ENCODE data around the gene IGSF3. TPM values are rescaled to one million over a fixed set of nuclear protein-coding genes. Genes with fewer than 3 reads are reported as not detected.
"Not testable (repeated sequence)": the region's sequence is repeated elsewhere in the genome, so short reads cannot be mapped to it uniquely, and the experiment has no call there.

IGSF3 gene
- total RNA-seq, 1 donor from 2014 or later = 5.2 TPM

GRCh38 chr1:116642311-116643280 is 24.9 kb downstream of the IGSF3 start:
- DNase-seq (ENCODE audit: low spot score); intact Hi-C loops (cut with DNase I): not testable (repeated sequence)

GRCh38 chr1:116637583-116637982 is 29.9 kb downstream of the IGSF3 start:
- DNase-seq (ENCODE audit: low spot score); intact Hi-C loops (cut with DNase I): not testable (repeated sequence)

GRCh38 chr1:116636584-116636983 is 30.9 kb downstream of the IGSF3 start:
- intact Hi-C loops (cut with DNase I); DNase-seq (ENCODE audit: low spot score): not testable (repeated sequence)

- DNase-seq (ENCODE audit: low spot score); intact Hi-C loops (cut with DNase I): not testable (repeated sequence)
Measured at GRCh38 chr1:116634386-116634785, 33.1 kb downstream of the IGSF3 start.

GRCh38 chr1:116631996-116632925 is 35.3 kb downstream of the IGSF3 start:
- DNase-seq (ENCODE audit: low spot score); intact Hi-C loops (cut with DNase I): not testable (repeated sequence)

GRCh38 chr1:116631554-116631953 is 36.0 kb downstream of the IGSF3 start:
- DNase-seq (ENCODE audit: low spot score); intact Hi-C loops (cut with DNase I): not testable (repeated sequence)

GRCh38 chr1:116630057-116630456 is 37.5 kb downstream of the IGSF3 start:
- DNase-seq (ENCODE audit: low spot score); intact Hi-C loops (cut with DNase I): not testable (repeated sequence)

- DNase-seq (ENCODE audit: low spot score); intact Hi-C loops (cut with DNase I): not testable (repeated sequence)
Measured at GRCh38 chr1:116629441-116629840, 38.1 kb downstream of the IGSF3 start.

- no peak for DNase-seq (ENCODE audit: low spot score)
- intact Hi-C loops (cut with DNase I) = no loop called here
Measured at GRCh38 chr1:116628448-116628847, 39.1 kb downstream of the IGSF3 start.

- intact Hi-C loops (cut with DNase I); DNase-seq (ENCODE audit: low spot score): not testable (repeated sequence)
Measured at GRCh38 chr1:116627357-116627756, 40.2 kb downstream of the IGSF3 start.

- intact Hi-C loops (cut with DNase I); DNase-seq (ENCODE audit: low spot score): not testable (repeated sequence)
Measured at GRCh38 chr1:116626915-116627314, 40.6 kb downstream of the IGSF3 start.

- DNase-seq (ENCODE audit: low spot score); intact Hi-C loops (cut with DNase I): not testable (repeated sequence)
Measured at GRCh38 chr1:116625155-116625554, 42.4 kb downstream of the IGSF3 start.

- no peak for DNase-seq (ENCODE audit: low spot score)
- intact Hi-C loops (cut with DNase I) = no loop called here
Measured at GRCh38 chr1:116624040-116624439, 43.5 kb downstream of the IGSF3 start.

GRCh38 chr1:116622496-116622895 is 45.0 kb downstream of the IGSF3 start:
- intact Hi-C loops (cut with DNase I); DNase-seq (ENCODE audit: low spot score): not testable (repeated sequence)

- DNase-seq (ENCODE audit: low spot score); intact Hi-C loops (cut with DNase I): not testable (repeated sequence)
Measured at GRCh38 chr1:116621756-116622155, 45.8 kb downstream of the IGSF3 start.

GRCh38 chr1:116620392-116620791 is 47.1 kb downstream of the IGSF3 start:
- DNase-seq (ENCODE audit: low spot score); intact Hi-C loops (cut with DNase I): not testable (repeated sequence)

GRCh38 chr1:116619106-116619505 is 48.4 kb downstream of the IGSF3 start:
- DNase-seq (ENCODE audit: low spot score); intact Hi-C loops (cut with DNase I): not testable (repeated sequence)

- not testable (repeated sequence) for DNase-seq (ENCODE audit: low spot score)
Measured at GRCh38 chr1:116617808-116618207, 49.7 kb downstream of the IGSF3 start.

GRCh38 chr1:116613825-116614224 is 53.7 kb downstream of the IGSF3 start:
- intact Hi-C loops (cut with DNase I); DNase-seq (ENCODE audit: low spot score): not testable (repeated sequence)

More at GRCh38 chr1:116617808-116618207, 49.7 kb downstream of the IGSF3 start:
- intact Hi-C loops (cut with DNase I) = not testable (repeated sequence)

Data from cardiac septum (tissue), 1 donor.